T-helper 1 cell (primary cell): ENCODE measurements around the gene P2RX2.
A peak's percentile ranks its signal among the peaks of the same experiment; 100 is the strongest.
"Not testable (repeated sequence)": the region's sequence is repeated elsewhere in the genome, so short reads cannot be mapped to it uniquely, and the experiment has no call there.

Experiments
- DNase-seq, 5 donors: peaks; one replicate each; pipeline ENCODE4 v3.0.0-alpha.2; 2012 to 2020

P2RX2 gene

GRCh38 chr12:132583736-132584135 is 34.8 kb upstream of the P2RX2 start:
- no peak for DNase-seq

GRCh38 chr12:132584429-132584828 is 34.1 kb upstream of the P2RX2 start:
- no peak for DNase-seq

- DNase-seq, result no peak
Observed at GRCh38 chr12:132585177-132585576, 33.4 kb upstream of the P2RX2 start.

- no peak for DNase-seq
Observed at GRCh38 chr12:132586929-132587328, 31.6 kb upstream of the P2RX2 start.

- no peak for DNase-seq
Observed at GRCh38 chr12:132587781-132588180, 30.8 kb upstream of the P2RX2 start.

GRCh38 chr12:132588319-132588718 is 30.3 kb upstream of the P2RX2 start:
- DNase-seq, result no peak

- no peak for DNase-seq
Observed at GRCh38 chr12:132588821-132589669, 29.5 kb upstream of the P2RX2 start.

GRCh38 chr12:132591107-132591935 is 27.3 kb upstream of the P2RX2 start:
- DNase-seq, result no peak

- DNase-seq, result no peak
Observed at GRCh38 chr12:132592282-132592970, 26.1 kb upstream of the P2RX2 start.

GRCh38 chr12:132593071-132593470 is 25.5 kb upstream of the P2RX2 start:
- DNase-seq, result no peak

GRCh38 chr12:132593521-132593920 is 25.1 kb upstream of the P2RX2 start:
- no peak for DNase-seq

- DNase-seq, result peak in 1 of 5 donors; percentile 17
Observed at GRCh38 chr12:132593938-132594358, 24.6 kb upstream of the P2RX2 start.

GRCh38 chr12:132595183-132595582 is 23.4 kb upstream of the P2RX2 start:
- DNase-seq, result no peak

GRCh38 chr12:132596016-132596415 is 22.6 kb upstream of the P2RX2 start:
- DNase-seq, result no peak

- no peak for DNase-seq
Observed at GRCh38 chr12:132597333-132598316, 21.0 kb upstream of the P2RX2 start.

GRCh38 chr12:132599502-132599901 is 19.1 kb upstream of the P2RX2 start:
- not testable (repeated sequence) for DNase-seq

- DNase-seq, result peak in 1 of 5 donors; percentile 36
Observed at GRCh38 chr12:132600048-132601032, 18.2 kb upstream of the P2RX2 start.

- no peak for DNase-seq
Observed at GRCh38 chr12:132601171-132601883, 17.2 kb upstream of the P2RX2 start.

- DNase-seq, result no peak
Observed at GRCh38 chr12:132602572-132603239, 15.9 kb upstream of the P2RX2 start.
